Measurements from ENCODE around the gene FCN2. TPM values are rescaled to one million over a fixed set of nuclear protein-coding genes. Genes with fewer than 3 reads are reported as not detected.

Gene FCN2
- total and polyA plus RNA-seq, 2 of the 13 experiments (the other 11 are each of a cell fraction or from before 2014, with no cell fraction given): not detected

GRCh38 chr9:134883040-134883782 lies 2.6 kb downstream of the FCN2 start:
- H2AFZ ChIP-seq (ENCODE audit: low read length): no peak overlapping the region
- H3K4me3 ChIP-seq (replicated peaks in 1 of 3; ENCODE audit: insufficient read depth in 1 of 3, low read depth in 2 of 3, low read length in 3 of 3): no peak overlapping the region
- FAIRE-seq (no peak), DNase-seq (ENCODE audit: low spot score) (no peak), ATAC-seq (no peak)
- CTCF ChIA-PET (ENCODE audit: low intra/inter-chr PET ratio, low total read pairs): no interaction called here
- H3K27me3 ChIP-seq (ENCODE audit: control insufficient read depth in 1 of 2, insufficient read depth in 2 of 2, low read length in 2 of 2): peaks cover 8 to 64% of the 10 kb centered on the region in 2 experiments
- no peaks in the 10 kb centered on the region for H3K79me2 ChIP-seq (ENCODE audit: insufficient read depth, low read length)
- in situ Hi-C loops (cut with HindIII; ENCODE audit: extremely low pct_ligation_motif_present, low pct_unique_long_range_greater_than_20kb): no loop called here
- no peaks in the 10 kb centered on the region for H3K4me1 ChIP-seq (ENCODE audit: insufficient read depth, low read length)
- H4K20me1 ChIP-seq (ENCODE audit: insufficient read depth, low read length): no peaks in the 10 kb centered on the region
- intact Hi-C loops (cut with micrococcal nuclease; ENCODE audit: unreplicated experiment): no loop called here
- 0% methylated on average over 3 of the region's 18 CpGs for WGBS (ENCODE audit: low lambda C conversion rate)
- H3K9ac ChIP-seq (ENCODE audit: insufficient read depth, low read depth, low read length): no peak overlapping the region
- H3K27ac ChIP-seq (ENCODE audit: extremely low read length, insufficient read depth, low read length): no peak overlapping the region
- no peak overlapping the region for H3K4me2 ChIP-seq (ENCODE audit: low read depth, low read length)
- TF ChIP-seq ZNF501 (CRISPR knock-in tag; IDR thresholded peaks at IDR 0.05) (no peak), PATZ1 (CRISPR knock-in tag; IDR thresholded peaks at IDR 0.05) (no peak), ZNF337 (CRISPR knock-in tag; IDR thresholded peaks at IDR 0.05; ENCODE audit: borderline replicate concordance, low read depth) (no peak), ZSCAN9 (CRISPR knock-in tag; IDR thresholded peaks at IDR 0.05; ENCODE audit: borderline replicate concordance) (no peak), ZNF256 (CRISPR knock-in tag; conservative IDR thresholded peaks at IDR 0.05) (no peak)
- BruUV-seq (replicated peaks): no TSS peak
- no peaks in the 10 kb centered on the region for H3K9me3 ChIP-seq (ENCODE audit: low read length)
- POLR2A ChIA-PET: no interaction called here
- no peaks in the 10 kb centered on the region for H3K36me3 ChIP-seq (replicated peaks in 1 of 2; ENCODE audit: control insufficient read depth in 1 of 2, insufficient read depth in 2 of 2, low read length in 2 of 2)

GRCh38 chr9:134884492-134884891 lies 3.9 kb downstream of the FCN2 start:
- DNase-seq (ENCODE audit: low spot score) (no peak), FAIRE-seq (no peak), ATAC-seq (no peak)
- no peak overlapping the region for H3K4me2 ChIP-seq (ENCODE audit: low read depth, low read length)
- no peak overlapping the region for H3K9ac ChIP-seq (ENCODE audit: insufficient read depth, low read depth, low read length)
- peaks cover 8 to 72% of the 10 kb centered on the region in 2 experiments for H3K27me3 ChIP-seq (ENCODE audit: control insufficient read depth in 1 of 2, insufficient read depth in 2 of 2, low read length in 2 of 2)
- 0% methylated on average over 3 of the region's 8 CpGs for WGBS (ENCODE audit: low lambda C conversion rate)
- no peaks in the 10 kb centered on the region for H4K20me1 ChIP-seq (ENCODE audit: insufficient read depth, low read length)
- POLR2A ChIA-PET: no interaction called here
- CTCF ChIA-PET (ENCODE audit: low intra/inter-chr PET ratio, low total read pairs): no interaction called here
- intact Hi-C loops (cut with micrococcal nuclease; ENCODE audit: unreplicated experiment) (no loop called here), in situ Hi-C loops (cut with HindIII; ENCODE audit: extremely low pct_ligation_motif_present, low pct_unique_long_range_greater_than_20kb) (no loop called here)
- no peaks in the 10 kb centered on the region for H3K9me3 ChIP-seq (ENCODE audit: low read length)
- no peak overlapping the region for H3K4me3 ChIP-seq (replicated peaks in 1 of 3; ENCODE audit: insufficient read depth in 1 of 3, low read depth in 2 of 3, low read length in 3 of 3)
- no TSS peak for BruUV-seq (replicated peaks)
- H3K27ac ChIP-seq (ENCODE audit: extremely low read length, insufficient read depth, low read length): no peak overlapping the region
- H3K4me1 ChIP-seq (ENCODE audit: insufficient read depth, low read length): no peaks in the 10 kb centered on the region
- no peaks in the 10 kb centered on the region for H3K36me3 ChIP-seq (replicated peaks in 1 of 2; ENCODE audit: control insufficient read depth in 1 of 2, insufficient read depth in 2 of 2, low read length in 2 of 2)
- no peaks in the 10 kb centered on the region for H3K79me2 ChIP-seq (ENCODE audit: insufficient read depth, low read length)
- H2AFZ ChIP-seq (ENCODE audit: low read length): no peak overlapping the region
- TF ChIP-seq ZNF142 (CRISPR knock-in tag; IDR thresholded peaks at IDR 0.05): no peak
- no peak for TF ChIP-seq ZSCAN25 (CRISPR knock-in tag; IDR thresholded peaks at IDR 0.05)
- no peak for TF ChIP-seq THYN1 (CRISPR knock-in tag; IDR thresholded peaks at IDR 0.05; ENCODE audit: borderline replicate concordance, low read depth)
- TF ChIP-seq CENPX (CRISPR knock-in tag; IDR thresholded peaks at IDR 0.05): no peak
- TF ChIP-seq ATF1 (CRISPR knock-in tag; IDR thresholded peaks at IDR 0.05): no peak
- no peak for TF ChIP-seq GPN1 (CRISPR knock-in tag; IDR thresholded peaks at IDR 0.05; ENCODE audit: borderline replicate concordance)

Data from HepG2 (cell line).